Glutamatergic neuron (in vitro differentiated cells): ENCODE measurements around the gene EML2. TPM values are rescaled to one million over a fixed set of nuclear protein-coding genes. Genes with fewer than 3 reads are reported as not detected.
A peak's percentile ranks its signal among the peaks of the same experiment; 100 is the strongest.

Experiments used
- DNase-seq: peaks from one replicate; pipeline ENCODE4 v3.0.0; 2022
- H3K27ac Mint-ChIP-seq: one replicate; pipeline ENCODE4 v1.8.0; 2020; ENCODE audit warnings: mild to moderate bottlenecking, mixed read lengths, inconsistent platforms; ENCODE audit not compliant: unreplicated experiment
- H3K27me3 Mint-ChIP-seq: one replicate; pipeline ENCODE4 v1.8.0; 2020; ENCODE audit warnings: mild to moderate bottlenecking, moderate library complexity, mixed read lengths, inconsistent platforms; ENCODE audit not compliant: unreplicated experiment
- H3K36me3 Mint-ChIP-seq: one replicate; pipeline ENCODE4 v1.8.0; 2020; ENCODE audit warnings: mild to moderate bottlenecking, mixed read lengths, inconsistent platforms; ENCODE audit not compliant: unreplicated experiment
- H3K4me1 Mint-ChIP-seq: one replicate; pipeline ENCODE4 v1.8.0; 2020; ENCODE audit warnings: mild to moderate bottlenecking, low read depth, mixed read lengths, inconsistent platforms; ENCODE audit not compliant: unreplicated experiment
- H3K4me3 Mint-ChIP-seq: one replicate; pipeline ENCODE4 v1.8.0; 2020; ENCODE audit warnings: mild to moderate bottlenecking, mixed read lengths, inconsistent platforms; ENCODE audit not compliant: unreplicated experiment
- H3K9me3 Mint-ChIP-seq: one replicate; pipeline ENCODE4 v1.8.0; 2020; ENCODE audit warnings: mild to moderate bottlenecking, moderate library complexity, mixed read lengths, inconsistent platforms; ENCODE audit not compliant: unreplicated experiment
- CTCF ChIP-seq: fragments of 200-600 bp; sonication (generic); IDR thresholded peaks from one replicate; pipeline ENCODE4 v1.5.0; 2021; ENCODE audit not compliant: partially characterized antibody, unreplicated experiment
- total RNA-seq: library from RNA; stranded (reverse); fragmentation: NEBNext Ultra II Directional; extraction: Animal tissue kit (Norgen Biotek cat#: 25700); gene quantifications from one replicate; pipeline ENCODE4 v1.2.1, GENCODE V29; 2021; ENCODE audit not compliant: unreplicated experiment

Gene EML2
- total RNA-seq, 1 donor from 2014 or later: 53.2 TPM

- peak overlapping the region; percentile 60 for H3K27ac Mint-ChIP-seq
- peak; percentile 32 for DNase-seq
- H3K4me1 Mint-ChIP-seq: peaks cover 11% of the 10 kb centered on the region
- no peak for TF ChIP-seq CTCF
- peaks cover 7% of the 10 kb centered on the region for H3K9me3 Mint-ChIP-seq
- peaks cover 7% of the 10 kb centered on the region for H3K27me3 Mint-ChIP-seq
- peak overlapping the region; percentile 90 for H3K4me3 Mint-ChIP-seq
- H3K36me3 Mint-ChIP-seq: peaks cover 8% of the 10 kb centered on the region
Observed at GRCh38 chr19:45643927-45644771, 5.0 kb upstream of the EML2 start.

- Mint-ChIP-seq H3K36me3 (peaks cover 8% of the 10 kb centered on the region), H3K4me1 (peaks cover 16% of the 10 kb centered on the region), H3K27me3 (peaks cover 7% of the 10 kb centered on the region), H3K27ac (peak overlapping the region; percentile 72), H3K4me3 (peak overlapping the region; percentile 90), H3K9me3 (peaks cover 7% of the 10 kb centered on the region)
- DNase-seq: peak; percentile 96
- peak; percentile 99 for TF ChIP-seq CTCF
Observed at GRCh38 chr19:45643024-45643926, 4.1 kb upstream of the EML2 start.

GRCh38 chr19:45641274-45642105 is 2.3 kb upstream of the EML2 start:
- Mint-ChIP-seq H3K4me1 (peaks cover 16% of the 10 kb centered on the region), H3K27ac (peak overlapping the region; percentile 10), H3K9me3 (peaks cover 7% of the 10 kb centered on the region), H3K36me3 (peaks cover 8% of the 10 kb centered on the region), H3K4me3 (peak overlapping the region; percentile 86), H3K27me3 (peaks cover 7% of the 10 kb centered on the region)
- peak; percentile 58 for DNase-seq
- no peak for TF ChIP-seq CTCF

GRCh38 chr19:45640849-45641273 is 1.7 kb upstream of the EML2 start:
- no peak for DNase-seq

More at GRCh38 chr19:45640849-45641273, 1.7 kb upstream of the EML2 start:
- Mint-ChIP-seq H3K27me3 (peaks cover 7% of the 10 kb centered on the region), H3K27ac (no peak overlapping the region), H3K4me3 (peak overlapping the region; percentile 86), H3K4me1 (peaks cover 16% of the 10 kb centered on the region), H3K36me3 (peaks cover 8% of the 10 kb centered on the region), H3K9me3 (peaks cover 5% of the 10 kb centered on the region)
- TF ChIP-seq CTCF: no peak
